Adipose tissue (tissue), 3 donors: Measurements from ENCODE around the gene CAB39L. TPM values are rescaled to one million over a fixed set of nuclear protein-coding genes. Genes with fewer than 3 reads are reported as not detected.

Experiments used
- H3K27ac ChIP-seq: one replicate; pipeline ENCODE4 v1.5.1; 2013; ENCODE audit warnings: low read depth, low read length
- WGBS, 3 donors: extraction: QIAGEN DNeasy Blood & Tissue Kit; methylation state at CpG; one replicate each; pipeline ENCODE4 v1.1.7; 2013; 5-methylcytosine and 5-hydroxymethylcytosine counted together
- polyA plus RNA-seq, 3 donors: library from polyadenylated mRNA; stranded (reverse); fragments of 200-250 nt; gene quantifications; one replicate each; pipeline ENCODE4 v1.2.3, GENCODE V29; 2013
- donor health status: healthy with polysubstance abuse.
- donor health status: Bipolar disorder and iron deficiency.
- donor health status: healthy.

CAB39L gene
- polyA plus RNA-seq, 3 donors, result 3.8 to 22.6 (median 6.1) TPM

- 35 to 48% (median 45%) methylated on average over 1 of the region's 1 CpG for WGBS, 3 donors
- H3K27ac ChIP-seq, result no peak overlapping the region
These were observed 172.6 kb downstream of the CAB39L start for GRCh38 chr13:49271264-49271663.

GRCh38 chr13:49265822-49266221 is 178.0 kb downstream of the CAB39L start:
- H3K27ac ChIP-seq, result no peak overlapping the region
- 47 to 66% (median 51%) methylated on average over 2 of the region's 2 CpGs for WGBS, 3 donors

DNA sequence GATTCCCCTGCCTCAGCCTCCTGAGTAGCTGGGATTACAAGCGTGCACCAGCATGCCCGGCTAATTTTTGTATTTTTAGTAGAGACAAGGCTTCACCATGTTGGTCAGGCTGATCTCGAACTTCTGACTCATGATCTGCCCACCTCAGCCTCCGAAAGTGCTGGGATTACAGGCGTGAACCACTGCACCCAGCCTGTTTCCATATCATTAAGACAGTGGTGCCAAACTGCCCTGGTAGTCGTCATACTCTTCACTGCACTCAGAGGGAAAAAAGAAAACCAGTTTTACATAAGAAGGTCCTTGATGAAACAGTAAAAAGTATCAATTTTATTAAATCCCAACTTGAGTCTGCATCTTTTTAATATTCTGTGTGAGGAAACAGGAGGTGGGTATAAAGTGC is 181.2 kb downstream of the CAB39L start:
- no peak overlapping the region for H3K27ac ChIP-seq
- 92 to 98% (median 93%) methylated on average over 6 of the region's 6 CpGs for WGBS, 3 donors

DNA sequence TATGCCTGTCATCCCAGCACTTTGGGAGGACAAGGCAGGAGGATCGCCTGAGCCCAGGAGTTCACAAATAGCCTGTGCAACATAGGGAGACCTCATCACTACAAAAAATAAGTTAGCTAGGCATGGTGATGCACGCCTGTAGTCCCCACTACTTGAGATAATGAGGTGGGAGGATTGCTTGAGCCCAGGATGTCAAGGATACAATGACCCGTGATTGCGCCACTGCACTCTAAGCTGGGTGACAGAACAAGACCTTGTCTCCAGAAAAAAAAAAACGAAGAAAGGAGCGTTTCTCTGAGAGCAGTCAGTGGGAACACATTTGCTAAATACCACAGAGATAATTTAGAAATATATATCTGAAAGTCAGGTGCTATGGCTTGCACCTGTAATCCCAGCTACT is 184.3 kb downstream of the CAB39L start:
- WGBS, 3 donors, result 91 to 95% (median 91%) methylated on average over 6 of the region's 6 CpGs

More for the DNA sequence above, 184.3 kb downstream of the CAB39L start:
- no peak overlapping the region for H3K27ac ChIP-seq

Other genes with a start within 250 kb of the CAB39L start
- under 1 TPM in 1 of 3 donors, not detected in 2; 0.06 TPM for gene MLNR, start 223.7 kb downstream of the CAB39L start, polyA plus RNA-seq
- gene CDADC1, start 196.1 kb downstream of the CAB39L start, polyA plus RNA-seq, result 10 to 100 TPM in 1 of 3 donors, 1 to 10 TPM in 2; 2.5 to 10.3 (median 5.7) TPM
- gene SETDB2, start 210 bp upstream of the CAB39L start, polyA plus RNA-seq, result 1 to 10 TPM; 1.8 to 4.7 (median 2.5) TPM
- 10 to 100 TPM; 24.0 to 40.5 (median 27.3) TPM for gene PHF11, start 51.9 kb upstream of the CAB39L start, polyA plus RNA-seq
- 1 to 10 TPM; 4.9 to 9.1 (median 6.4) TPM for gene RCBTB1, start 141.5 kb upstream of the CAB39L start, polyA plus RNA-seq
- gene ARL11, start 184.4 kb upstream of the CAB39L start, polyA plus RNA-seq, result 1 to 10 TPM in 1 of 3 donors, under 1 TPM in 2; 0.18 to 4.2 (median 0.80) TPM
- gene EBPL, start 247.4 kb upstream of the CAB39L start, polyA plus RNA-seq, result 10 to 100 TPM; 29.7 to 53.3 (median 36.9) TPM